CD14-positive monocyte (primary cell): ENCODE data around the gene CRY2. TPM values are rescaled to one million over a fixed set of nuclear protein-coding genes. Genes with fewer than 3 reads are reported as not detected.

ENCODE experiments used
- DNase-seq, 3 donors: peaks; one replicate each; pipeline ENCODE4 v3.0.0-alpha.2; 2011 to 2022
- H2AFZ ChIP-seq: 2 replicates; pipeline ENCODE4 v1.6.0; 2012; ENCODE audit warnings: mild to moderate bottlenecking, low read depth, low read length, inconsistent platforms; ENCODE audit not compliant: insufficient read depth, poor library complexity, severe bottlenecking
- H3K27ac ChIP-seq, 2 donors: 1 replicate in 1 of 2; 2 replicates in 1 of 2; pipeline ENCODE4 v1.5.1; 2012 to 2013; ENCODE audit warnings: low read length in 2 of 2, control low read depth in 1 of 2, inconsistent platforms in 1 of 2, low read depth in 1 of 2, mild to moderate bottlenecking in 1 of 2
- H3K27me3 ChIP-seq, 2 donors: one replicate each; pipeline versions ENCODE4 v1.6.0 to v1.6.1; 2011 to 2013; ENCODE audit warnings: low read length in 2 of 2; ENCODE audit not compliant: control insufficient read depth in 2 of 2, insufficient read depth in 2 of 2
- H3K36me3 ChIP-seq, 2 donors: replicated peaks in 1 of 2; 1 replicate in 1 of 2; 2 replicates in 1 of 2; pipeline versions ENCODE4 v1.5.1 to v1.6.1; 2012 to 2013; ENCODE audit warnings: low read length in 2 of 2, control low read depth in 1 of 2, inconsistent platforms in 1 of 2, mild to moderate bottlenecking in 1 of 2; ENCODE audit not compliant: insufficient read depth in 2 of 2, control insufficient read depth in 1 of 2
- H3K4me1 ChIP-seq, 2 donors: 1 replicate in 1 of 2; 2 replicates in 1 of 2; pipeline versions ENCODE4 v1.5.1 to v1.6.1; 2012 to 2013; ENCODE audit warnings: low read length in 2 of 2, control low read depth in 1 of 2, inconsistent platforms in 1 of 2, mild to moderate bottlenecking in 1 of 2, moderate library complexity in 1 of 2; ENCODE audit not compliant: insufficient read depth in 2 of 2, control insufficient read depth in 1 of 2
- H3K4me2 ChIP-seq: replicated peaks from 2 replicates; pipeline ENCODE3; 2012; ENCODE audit warnings: low read length, moderate library complexity, mild to moderate bottlenecking; ENCODE audit not compliant: poor library complexity, severe bottlenecking; ENCODE audit errors: extremely low read depth
- H3K4me3 ChIP-seq, 3 experiments: fragments of 200-600 bp in 1 of 3; sonication (generic) in 1 of 3; replicated peaks in 1 of 3; 1 replicate in 2 of 3; 2 replicates in 1 of 3; pipeline ENCODE4 v1.5.1; 2011 to 2013; ENCODE audit warnings: low read length in 3 of 3, mild to moderate bottlenecking in 3 of 3, control low read depth in 2 of 3, low read depth in 2 of 3, inconsistent platforms in 1 of 3, moderate library complexity in 1 of 3
- H3K79me2 ChIP-seq: 2 replicates; pipeline ENCODE4 v1.6.0; 2012; ENCODE audit warnings: mild to moderate bottlenecking, control low read depth, inconsistent platforms, low read length, moderate library complexity; ENCODE audit not compliant: insufficient read depth
- H3K9ac ChIP-seq: 2 replicates; pipeline ENCODE4 v1.6.0; 2017; ENCODE audit warnings: low read length, mild to moderate bottlenecking; ENCODE audit not compliant: insufficient read depth, poor library complexity, severe bottlenecking
- H3K9me3 ChIP-seq, 2 donors: replicated peaks in 1 of 2; 1 replicate in 1 of 2; 2 replicates in 1 of 2; pipeline versions ENCODE4 v1.5.1 to v1.6.1; 2012 to 2013; ENCODE audit warnings: low read length in 2 of 2, control low read depth in 1 of 2; ENCODE audit not compliant: control insufficient read depth in 1 of 2, insufficient read depth in 1 of 2
- H4K20me1 ChIP-seq: 2 replicates; pipeline ENCODE4 v1.6.0; 2012; ENCODE audit warnings: mild to moderate bottlenecking, low read length, control low read depth, moderate library complexity; ENCODE audit not compliant: insufficient read depth
- H3K27ac Mint-ChIP-seq, 7 donors: one replicate each; pipeline ENCODE4 v1.8.0; 2020; ENCODE audit warnings: mild to moderate bottlenecking in 7 of 7, mixed read lengths in 7 of 7, moderate library complexity in 6 of 7, inconsistent platforms in 2 of 7
- H3K27me3 Mint-ChIP-seq, 3 donors: one replicate each; pipeline ENCODE4 v1.8.0; 2021 to 2022; ENCODE audit warnings: low read depth in 3 of 3, mild to moderate bottlenecking in 3 of 3, mixed read lengths in 3 of 3, moderate library complexity in 3 of 3, inconsistent platforms in 1 of 3
- H3K36me3 Mint-ChIP-seq, 2 donors: one replicate each; pipeline ENCODE4 v1.8.0; 2020; ENCODE audit warnings: mixed read lengths in 2 of 2, inconsistent platforms in 1 of 2, mild to moderate bottlenecking in 1 of 2
- H3K4me1 Mint-ChIP-seq: one replicate; pipeline ENCODE4 v1.8.0; 2020; ENCODE audit warnings: mild to moderate bottlenecking, mixed read lengths
- H3K4me3 Mint-ChIP-seq, 2 donors: one replicate each; pipeline ENCODE4 v1.8.0; 2020; ENCODE audit warnings: mild to moderate bottlenecking in 2 of 2, mixed read lengths in 2 of 2, moderate library complexity in 1 of 2
- H3K9me3 Mint-ChIP-seq, 7 donors: one replicate each; pipeline ENCODE4 v1.8.0; 2020 to 2022; ENCODE audit warnings: mixed read lengths in 7 of 7, mild to moderate bottlenecking in 6 of 7, moderate library complexity in 6 of 7, inconsistent platforms in 2 of 7
- WGBS: methylation state at CpG from one replicate; pipeline ENCODE4 v1.1.5; 2013; ENCODE audit warnings: missing lambda C conversion rate; ENCODE audit not compliant: insufficient coverage; 5-methylcytosine and 5-hydroxymethylcytosine counted together
- intact Hi-C, 2 donors: fragments of 100-400 bp; cut with micrococcal nuclease; formaldehyde crosslinking; loops; one replicate each; pipeline versions ENCODE4 v1.15.0 to v1.15.1; 2023
- polyA plus RNA-seq, 3 donors: library from polyadenylated mRNA; depleted of rRNA in 1 of 3; unstranded in 2 of 3; stranded (reverse) in 1 of 3; fragments of 300-500 nt in 2 of 3; fragments of >200 nt in 1 of 3; fragmentation: Illumina TruSeq in 2 of 3; gene quantifications; 1 replicate in 2 of 3; 2 replicates in 1 of 3; pipeline ENCODE4 v1.2.3, GENCODE V29; 2012 to 2021
- TF ChIP-seq, protein P1 (sequence below): fragments of 200-600 bp; IDR thresholded peaks from one replicate; pipeline ENCODE4 v1.8.0; 2022; ENCODE audit warnings: antibody characterized with exemption, mild to moderate bottlenecking

The CRY2 gene
- polyA plus RNA-seq, 3 donors = 5.1 to 12.5 (median 7.2) TPM

- H3K4me3 ChIP-seq = no peak overlapping the region
- peaks cover 19 to 22% of the 10 kb centered on the region in 2 donors for H3K4me1 ChIP-seq
- DNase-seq = no peak
- H3K27me3 ChIP-seq = no peaks in the 10 kb centered on the region
- H3K4me1 Mint-ChIP-seq = peaks cover 20% of the 10 kb centered on the region
- no peak overlapping the region for H3K4me2 ChIP-seq
- no peaks in the 10 kb centered on the region for H3K9me3 Mint-ChIP-seq
- TF ChIP-seq, protein P1, sequence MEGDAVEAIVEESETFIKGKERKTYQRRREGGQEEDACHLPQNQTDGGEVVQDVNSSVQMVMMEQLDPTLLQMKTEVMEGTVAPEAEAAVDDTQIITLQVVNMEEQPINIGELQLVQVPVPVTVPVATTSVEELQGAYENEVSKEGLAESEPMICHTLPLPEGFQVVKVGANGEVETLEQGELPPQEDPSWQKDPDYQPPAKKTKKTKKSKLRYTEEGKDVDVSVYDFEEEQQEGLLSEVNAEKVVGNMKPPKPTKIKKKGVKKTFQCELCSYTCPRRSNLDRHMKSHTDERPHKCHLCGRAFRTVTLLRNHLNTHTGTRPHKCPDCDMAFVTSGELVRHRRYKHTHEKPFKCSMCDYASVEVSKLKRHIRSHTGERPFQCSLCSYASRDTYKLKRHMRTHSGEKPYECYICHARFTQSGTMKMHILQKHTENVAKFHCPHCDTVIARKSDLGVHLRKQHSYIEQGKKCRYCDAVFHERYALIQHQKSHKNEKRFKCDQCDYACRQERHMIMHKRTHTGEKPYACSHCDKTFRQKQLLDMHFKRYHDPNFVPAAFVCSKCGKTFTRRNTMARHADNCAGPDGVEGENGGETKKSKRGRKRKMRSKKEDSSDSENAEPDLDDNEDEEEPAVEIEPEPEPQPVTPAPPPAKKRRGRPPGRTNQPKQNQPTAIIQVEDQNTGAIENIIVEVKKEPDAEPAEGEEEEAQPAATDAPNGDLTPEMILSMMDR = no peak
- peak overlapping the region in 3 of 7 donors; percentile 46 to 93 (median 82) for H3K27ac Mint-ChIP-seq
- H3K27ac ChIP-seq = no peak overlapping the region
- H3K79me2 ChIP-seq = no peaks in the 10 kb centered on the region
- intact Hi-C loops = no loop called here
- H3K36me3 ChIP-seq = peaks cover 70 to 96% of the 10 kb centered on the region in 2 donors
- no peak overlapping the region for H3K9ac ChIP-seq
- H3K4me3 Mint-ChIP-seq = no peak overlapping the region
- WGBS = 87% methylated on average over 3 of the region's 12 CpGs
- H3K36me3 Mint-ChIP-seq = peaks cover 77 to 91% of the 10 kb centered on the region in 2 donors
- no peaks in the 10 kb centered on the region for H3K9me3 ChIP-seq
- H2AFZ ChIP-seq = no peak overlapping the region
- no peaks in the 10 kb centered on the region for H3K27me3 Mint-ChIP-seq
- H4K20me1 ChIP-seq = peaks cover 48% of the 10 kb centered on the region
These were observed 12.4 kb downstream of the CRY2 start for GRCh38 chr11:45859661-45860140.

GRCh38 chr11:45860348-45860747, 13.1 kb downstream of the CRY2 start:
- Histone ChIP-seq H2AFZ (no peak overlapping the region), H3K9me3 (no peaks in the 10 kb centered on the region), H3K79me2 (no peaks in the 10 kb centered on the region), H3K36me3 (peaks cover 71 to 99% of the 10 kb centered on the region in 2 donors), H4K20me1 (peaks cover 42% of the 10 kb centered on the region), H3K4me2 (no peak overlapping the region), H3K27ac (no peak overlapping the region), H3K27me3 (no peaks in the 10 kb centered on the region), H3K9ac (no peak overlapping the region), H3K4me1 (peaks cover 19 to 22% of the 10 kb centered on the region in 2 donors), H3K4me3 (no peak overlapping the region)
- DNase-seq = no peak
- intact Hi-C loops = no loop called here
- peaks cover 20% of the 10 kb centered on the region for H3K4me1 Mint-ChIP-seq
- TF ChIP-seq, protein P1 = no peak
- H3K4me3 Mint-ChIP-seq = no peak overlapping the region
- H3K9me3 Mint-ChIP-seq = no peaks in the 10 kb centered on the region
- H3K27ac Mint-ChIP-seq = peak overlapping the region in 3 of 7 donors; percentile 31 to 72 (median 64)
- H3K27me3 Mint-ChIP-seq = no peaks in the 10 kb centered on the region
- 100% methylated on average over 3 of the region's 5 CpGs for WGBS
- peaks cover 81 to 94% of the 10 kb centered on the region in 2 donors for H3K36me3 Mint-ChIP-seq
